HG03097 (cell line): Measurements from ENCODE around the gene FUT9.

Experiments used
- ATAC-seq: cut with Tn5 transposase; IDR thresholded peaks from one replicate; pipeline ENCODE4 v1.9.1; 2021; ENCODE audit not compliant: unreplicated experiment, low FRiP score

FUT9 gene

GRCh38 chr6:96065213-96065612 lies 49.4 kb downstream of the FUT9 start:
- no peak for ATAC-seq

- no peak for ATAC-seq
These were observed 50.6 kb downstream of the FUT9 start for GRCh38 chr6:96066376-96066775.

- no peak for ATAC-seq
These were observed 57.8 kb downstream of the FUT9 start for GRCh38 chr6:96073555-96073954.

- no peak for ATAC-seq
These were observed 58.2 kb downstream of the FUT9 start for GRCh38 chr6:96074006-96074405.

- ATAC-seq: no peak
These were observed 60.1 kb downstream of the FUT9 start for GRCh38 chr6:96075826-96076225.

GRCh38 chr6:96086745-96087144 lies 71.0 kb downstream of the FUT9 start:
- ATAC-seq: no peak

- ATAC-seq: no peak
These were observed 73.4 kb downstream of the FUT9 start for GRCh38 chr6:96089173-96089572.

- ATAC-seq: no peak
These were observed 78.3 kb downstream of the FUT9 start for GRCh38 chr6:96094077-96094476.

GRCh38 chr6:96099069-96099468 lies 83.3 kb downstream of the FUT9 start:
- ATAC-seq: no peak

GRCh38 chr6:96101564-96101963 lies 85.8 kb downstream of the FUT9 start:
- no peak for ATAC-seq

- no peak for ATAC-seq
These were observed 89.1 kb downstream of the FUT9 start for GRCh38 chr6:96104910-96105309.

- ATAC-seq: no peak
These were observed 95.1 kb downstream of the FUT9 start for GRCh38 chr6:96110878-96111277.

- ATAC-seq: no peak
These were observed 100.9 kb downstream of the FUT9 start for GRCh38 chr6:96116674-96117073.

GRCh38 chr6:96124778-96125177 lies 109.0 kb downstream of the FUT9 start:
- ATAC-seq: no peak

GRCh38 chr6:96138406-96138805 lies 122.6 kb downstream of the FUT9 start:
- no peak for ATAC-seq

- ATAC-seq: no peak
These were observed 126.4 kb downstream of the FUT9 start for GRCh38 chr6:96142142-96142541.

- ATAC-seq: no peak
These were observed 134.7 kb downstream of the FUT9 start for GRCh38 chr6:96150431-96150830.

- no peak for ATAC-seq
These were observed 135.9 kb downstream of the FUT9 start for GRCh38 chr6:96151707-96152106.

GRCh38 chr6:96152114-96152708 lies 136.4 kb downstream of the FUT9 start:
- no peak for ATAC-seq

- ATAC-seq: no peak
These were observed 138.0 kb downstream of the FUT9 start for GRCh38 chr6:96153775-96154174.

- ATAC-seq: no peak
These were observed 140.7 kb downstream of the FUT9 start for GRCh38 chr6:96156425-96156824.

- peak; percentile 88 for ATAC-seq
These were observed 141.3 kb downstream of the FUT9 start for GRCh38 chr6:96157018-96157565.

GRCh38 chr6:96162711-96163120 lies 146.9 kb downstream of the FUT9 start:
- ATAC-seq: no peak
